GM18868 (cell line): Measurements from ENCODE around the gene SUGP2.
"Not testable (repeated sequence)": the region's sequence is repeated elsewhere in the genome, so short reads cannot be mapped to it uniquely, and the experiment has no call there.

Source experiments
- ATAC-seq: cut with Tn5 transposase; IDR thresholded peaks from one replicate; pipeline ENCODE4 v1.9.1; 2021; ENCODE audit warnings: mild to moderate bottlenecking, moderate library complexity; ENCODE audit not compliant: unreplicated experiment

The SUGP2 gene

DNA sequence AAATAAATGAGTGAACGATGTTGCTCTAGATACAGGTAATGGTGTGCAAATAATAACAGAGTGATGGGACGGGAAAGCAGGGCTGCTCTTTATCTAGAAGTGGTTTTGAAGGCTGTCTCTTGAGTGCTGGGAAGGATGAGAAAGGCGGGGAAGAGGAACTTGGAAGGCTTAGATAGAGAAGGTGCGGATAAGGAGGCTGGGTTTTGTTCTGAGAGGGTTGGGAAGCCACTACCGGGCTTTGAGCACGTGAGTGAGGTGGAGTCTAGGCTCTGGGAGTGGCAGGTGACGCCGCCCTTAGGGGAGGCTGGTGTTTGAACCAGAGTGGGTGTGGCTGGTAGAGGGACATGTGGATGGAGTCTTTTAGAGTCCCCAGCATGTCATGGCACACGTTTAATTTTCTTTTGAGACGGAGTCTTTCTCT, 897 bp upstream of the SUGP2 start:
- peak; percentile 51 for ATAC-seq

DNA sequence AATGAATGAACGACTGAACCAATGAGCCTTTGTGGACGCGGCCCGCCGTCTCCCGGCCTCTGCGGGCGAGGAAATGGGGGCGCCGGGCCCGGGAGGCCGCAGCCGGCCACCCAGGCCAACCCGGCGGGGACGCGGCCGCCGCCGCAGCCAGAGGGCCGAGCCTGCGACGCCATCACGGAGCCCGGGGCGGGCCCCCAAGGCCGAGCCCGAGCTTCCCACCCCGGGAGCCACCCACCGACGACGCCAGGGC, 216 bp downstream of the SUGP2 start:
- no peak for ATAC-seq

DNA sequence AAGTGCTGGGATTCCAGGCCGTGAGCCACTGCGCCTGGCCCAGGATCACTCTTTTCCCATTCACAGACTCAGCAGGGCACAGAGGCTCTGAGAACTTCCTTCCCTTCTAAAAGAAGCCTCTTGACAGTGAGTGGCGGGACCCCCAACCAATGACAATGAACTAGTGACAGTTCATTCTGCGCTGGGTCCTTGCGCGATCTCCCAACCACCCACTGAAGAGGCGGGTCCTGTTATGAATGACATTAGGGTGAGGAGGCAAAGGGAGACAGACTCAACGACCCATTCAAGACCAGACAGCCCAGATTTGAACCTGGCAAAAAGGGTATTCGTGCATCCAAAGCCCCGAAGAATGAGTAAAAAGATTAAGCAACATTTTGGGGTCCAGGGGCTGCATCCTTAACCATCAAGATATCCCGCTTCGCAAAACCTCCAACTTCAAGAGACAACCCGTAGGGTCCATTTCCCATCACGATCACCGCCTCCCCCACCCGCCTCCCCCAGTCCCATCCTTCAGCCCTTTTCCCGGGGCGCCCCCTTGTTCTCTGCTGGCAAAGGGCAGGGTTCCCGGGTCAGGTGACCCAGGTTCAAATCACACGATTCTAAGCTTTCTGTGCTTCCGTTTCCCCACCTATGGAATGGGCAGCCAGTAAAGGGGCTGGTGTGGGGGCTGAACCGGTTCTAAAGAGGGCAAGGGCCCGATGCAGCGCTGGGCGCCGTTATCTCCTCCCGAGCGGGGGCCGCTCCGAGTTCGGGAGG, 719 bp downstream of the SUGP2 start:
- peak; percentile 64 for ATAC-seq

DNA sequence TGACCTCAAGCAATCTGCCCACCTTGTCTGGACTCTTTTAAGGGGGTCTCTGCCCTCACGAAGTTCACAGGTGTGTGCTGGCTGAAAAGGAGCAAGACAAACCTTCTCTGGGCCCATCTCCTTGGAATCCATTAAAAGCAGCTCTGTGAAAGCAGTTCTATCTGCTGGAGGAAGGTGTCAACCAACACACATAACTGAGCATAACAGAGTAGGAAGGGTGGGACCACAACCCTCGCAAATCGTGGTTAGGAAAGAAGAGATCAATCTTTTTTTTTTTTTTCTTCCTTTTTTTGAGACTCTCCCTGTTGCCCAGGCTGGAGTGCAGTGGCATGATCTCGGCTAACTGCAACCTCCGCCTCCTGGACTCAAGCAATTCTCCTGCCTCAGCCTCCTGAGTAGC, 1.4 kb downstream of the SUGP2 start:
- no peak for ATAC-seq

DNA sequence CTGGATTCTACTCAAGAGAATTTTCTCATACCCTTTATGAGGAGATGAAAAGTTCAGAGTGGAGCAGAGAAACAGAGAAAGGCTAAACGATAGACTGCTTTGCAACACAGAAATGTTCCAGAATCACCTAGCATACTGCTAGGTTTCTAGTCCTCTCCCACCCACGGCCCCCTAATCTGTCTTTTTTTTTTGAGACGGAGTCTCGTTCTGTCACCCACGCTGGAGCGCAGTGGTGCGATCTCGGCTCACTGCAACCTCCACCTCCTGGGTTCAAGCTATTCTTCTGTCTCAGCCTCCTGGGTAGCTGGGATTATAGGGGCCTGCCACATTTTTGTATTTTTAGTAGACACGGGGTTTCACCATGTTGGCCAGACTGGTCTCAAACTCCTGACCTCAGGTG, 4.8 kb downstream of the SUGP2 start:
- ATAC-seq, result no peak

DNA sequence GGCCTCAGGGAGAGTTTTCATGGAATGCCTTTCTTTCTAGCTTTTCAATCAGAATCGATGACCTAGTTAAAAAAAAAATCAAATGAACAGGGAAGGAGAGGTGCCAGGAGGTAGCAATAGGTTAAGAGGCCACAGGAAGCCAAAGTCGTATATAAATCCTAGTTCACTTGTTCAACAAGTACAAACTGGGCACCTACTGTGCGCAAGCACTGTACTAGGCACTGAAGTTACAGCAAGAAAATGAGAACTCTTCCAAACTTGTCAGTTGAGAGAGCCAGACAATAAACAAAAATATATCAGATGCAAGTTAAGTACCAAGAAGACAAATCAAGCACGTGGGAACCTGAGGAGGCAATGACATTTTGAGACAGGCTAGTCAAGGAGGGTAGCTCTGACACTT, 6.1 kb downstream of the SUGP2 start:
- no peak for ATAC-seq

DNA sequence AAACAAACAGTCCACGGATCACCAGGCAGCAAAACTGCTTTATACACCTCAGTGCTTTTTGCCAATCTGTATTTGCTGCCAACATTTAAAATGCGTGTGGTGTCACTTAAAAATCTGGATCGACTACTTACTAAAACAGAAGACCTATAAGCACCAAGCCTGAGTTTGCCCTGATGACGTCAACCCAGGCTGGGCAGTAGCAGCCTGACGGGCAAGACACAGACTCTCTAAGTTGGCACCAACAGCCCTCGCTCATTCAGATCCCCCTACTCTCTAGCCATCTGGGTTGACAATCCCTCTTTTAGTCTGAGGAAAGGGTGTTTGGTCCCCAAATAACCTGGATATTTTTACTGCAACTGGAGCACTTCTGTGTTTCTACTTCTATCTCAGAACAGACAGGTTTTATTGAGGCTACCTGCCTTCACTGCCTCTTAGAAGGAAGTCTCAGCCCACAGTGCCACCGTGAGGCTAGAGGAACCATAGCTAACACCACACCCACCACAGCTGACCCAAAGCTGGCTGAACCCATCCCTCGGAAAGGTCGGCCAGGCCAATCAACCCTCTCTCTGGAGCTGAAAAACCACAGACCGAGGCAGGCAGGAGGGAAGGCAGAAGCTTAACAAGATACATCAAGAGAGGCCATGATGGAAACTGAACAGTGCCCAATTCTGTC, 6.9 kb downstream of the SUGP2 start:
- no peak for ATAC-seq

DNA sequence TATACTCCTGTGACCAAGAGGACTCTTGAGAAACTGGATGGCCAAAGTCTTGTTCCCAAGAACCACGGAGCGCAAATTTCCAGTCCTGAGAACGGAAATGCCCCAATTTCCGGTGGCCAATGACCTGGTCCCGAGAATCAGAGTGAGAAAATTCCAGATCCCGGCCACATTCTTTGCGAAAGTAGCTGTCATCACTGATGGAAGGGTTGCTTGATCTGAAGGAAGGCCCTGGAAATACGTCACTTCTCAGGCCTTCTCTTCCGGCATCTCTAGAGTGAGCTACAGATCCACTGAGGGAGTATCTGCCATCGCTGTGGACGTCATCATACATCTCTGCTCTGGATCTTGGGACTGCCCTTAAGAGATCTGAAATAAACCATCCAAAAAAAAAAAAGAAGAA, 7.5 kb downstream of the SUGP2 start:
- no peak for ATAC-seq

DNA sequence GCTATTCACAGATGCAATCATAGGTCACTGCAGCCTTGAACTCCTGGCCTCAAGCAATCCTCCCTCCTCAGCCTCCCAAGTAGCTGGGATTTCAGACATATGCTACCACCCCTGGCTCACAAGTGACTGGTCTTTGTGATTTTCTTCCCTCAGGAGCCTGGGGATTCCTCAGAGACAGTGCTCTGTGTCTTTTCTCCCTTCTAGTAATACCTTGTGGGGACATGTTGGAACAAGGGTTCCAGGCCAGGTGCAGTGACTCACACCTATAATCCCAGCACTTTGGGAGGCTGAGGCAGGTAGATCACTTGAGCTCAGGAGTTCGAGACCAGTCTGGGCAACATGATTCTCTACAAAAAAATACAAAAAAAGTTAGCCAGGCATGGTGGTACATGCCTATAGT, 9.9 kb downstream of the SUGP2 start:
- ATAC-seq, result not testable (repeated sequence)

DNA sequence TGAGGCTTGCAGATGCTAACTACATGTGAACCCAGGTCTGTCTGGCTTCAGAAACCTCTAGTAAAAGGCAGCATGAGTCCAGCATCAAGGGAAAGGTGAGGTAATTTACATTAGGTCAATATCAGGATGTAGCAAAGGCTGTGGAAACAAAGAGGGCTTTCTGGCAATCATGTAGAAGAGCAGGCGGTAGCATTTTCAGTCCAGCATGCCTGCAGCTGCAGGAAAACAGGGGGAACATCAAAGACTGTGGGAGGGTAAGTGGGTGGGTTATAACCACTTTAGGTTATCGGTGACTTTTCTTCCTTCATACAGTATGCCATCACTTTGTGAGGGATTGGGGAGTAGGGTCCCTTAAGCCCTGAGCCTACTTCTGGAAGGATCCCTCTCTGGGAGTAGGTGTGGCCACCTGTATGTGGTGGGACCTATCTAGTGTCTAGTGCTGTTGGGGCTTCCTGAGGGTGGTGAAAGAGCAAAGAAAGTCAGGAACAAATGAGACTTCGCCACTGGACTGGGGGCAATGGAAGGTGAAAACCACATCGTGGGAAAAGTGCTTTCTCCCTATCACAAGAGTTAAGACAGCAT, 10.8 kb downstream of the SUGP2 start:
- ATAC-seq, result no peak

DNA sequence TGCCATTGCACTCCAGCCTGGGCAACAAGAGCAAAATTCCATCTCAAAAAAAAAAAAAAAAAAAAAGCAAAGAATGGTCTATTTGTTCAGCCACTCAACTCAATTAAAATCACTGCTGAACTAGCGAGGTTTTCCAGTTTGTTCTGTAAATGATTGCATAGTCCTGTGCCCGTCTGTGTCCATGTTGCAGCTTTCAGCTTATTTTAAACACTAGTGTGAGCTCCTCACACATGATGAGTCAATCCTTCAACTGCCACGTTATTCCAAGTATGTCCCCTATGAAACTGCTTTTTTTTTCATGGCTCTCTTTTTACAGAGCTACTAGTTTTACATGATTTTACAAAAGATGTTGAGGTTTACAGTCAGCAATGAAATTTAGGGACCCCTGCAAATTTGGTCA, 12.2 kb downstream of the SUGP2 start:
- ATAC-seq, result no peak

DNA sequence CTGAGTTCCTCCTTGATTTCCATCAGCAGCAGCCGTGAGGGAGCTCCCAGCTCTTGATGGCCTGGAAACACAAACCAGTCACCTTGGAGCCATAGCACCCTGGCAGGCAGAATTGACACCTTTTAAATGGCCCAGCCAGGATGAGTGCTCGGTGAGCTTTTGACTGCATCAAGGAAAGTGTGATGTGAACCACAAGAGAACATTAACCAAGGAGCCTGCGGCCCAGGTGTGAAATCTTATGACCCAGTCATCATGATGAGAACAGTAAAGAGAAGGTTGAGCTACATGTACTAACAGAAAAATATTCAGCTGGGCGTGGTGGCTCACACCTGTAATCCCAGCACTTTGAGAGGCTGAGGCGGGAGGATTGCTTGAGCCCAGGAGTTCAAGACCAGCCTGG, 22.8 kb downstream of the SUGP2 start:
- ATAC-seq, result no peak

DNA sequence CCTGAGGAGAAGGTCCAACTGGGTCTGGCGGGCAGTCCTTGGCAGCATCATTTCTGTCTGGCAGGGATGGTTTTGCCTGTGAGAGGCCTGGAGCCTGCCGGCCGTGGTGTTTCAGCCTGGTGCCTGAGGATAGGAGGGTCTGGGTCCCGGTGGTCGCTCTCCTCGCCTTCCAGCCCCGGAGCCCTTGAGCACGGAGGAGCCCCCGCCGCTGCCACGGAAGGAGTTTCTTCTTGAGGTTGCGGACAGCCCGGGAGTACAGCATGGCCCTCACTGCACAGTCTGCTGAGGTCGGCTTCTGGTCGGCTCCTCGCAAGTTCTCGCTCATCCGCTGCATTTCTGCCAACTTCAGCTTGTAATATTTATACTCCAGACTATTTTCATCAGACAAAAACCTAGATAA, 23.4 kb downstream of the SUGP2 start:
- no peak for ATAC-seq

DNA sequence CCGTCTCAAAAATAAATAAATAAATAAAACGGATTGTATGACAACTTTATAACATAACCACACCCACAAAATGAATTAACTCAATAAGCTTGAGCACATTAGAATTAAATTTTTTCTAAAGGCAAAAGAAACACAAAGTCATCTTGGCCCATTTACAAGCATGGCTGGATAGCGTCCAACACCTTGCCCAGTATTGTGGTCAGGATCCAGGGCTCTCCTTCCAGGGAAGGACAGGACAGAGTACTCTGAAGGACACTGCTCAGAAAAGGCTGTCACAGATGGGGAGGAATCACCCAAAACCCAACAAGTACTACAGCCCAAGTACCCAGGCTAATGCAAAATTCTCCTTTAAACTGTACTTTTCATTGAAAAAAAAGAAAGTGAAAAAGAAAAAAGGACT, 27.1 kb downstream of the SUGP2 start:
- ATAC-seq, result no peak

DNA sequence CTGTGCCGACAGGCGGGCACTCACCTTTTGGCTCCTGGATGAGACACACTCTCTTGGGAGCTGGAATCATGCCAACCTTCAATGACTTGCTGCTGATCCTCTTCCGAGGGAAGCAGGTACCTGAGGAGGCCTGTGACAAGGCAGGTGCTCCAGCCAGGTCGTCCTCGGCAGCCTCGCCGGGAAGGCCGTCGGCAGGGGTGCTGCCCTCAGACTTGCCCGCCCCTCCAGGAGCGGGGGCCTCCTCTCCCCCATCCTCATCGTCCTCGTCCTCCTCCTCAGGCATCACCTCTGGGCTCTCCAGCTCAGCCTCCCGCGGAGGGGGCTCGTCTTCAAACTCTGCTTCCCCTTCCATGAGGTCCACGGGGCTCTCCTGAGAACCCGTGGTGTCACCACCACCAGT, 29.2 kb downstream of the SUGP2 start:
- no peak for ATAC-seq

DNA sequence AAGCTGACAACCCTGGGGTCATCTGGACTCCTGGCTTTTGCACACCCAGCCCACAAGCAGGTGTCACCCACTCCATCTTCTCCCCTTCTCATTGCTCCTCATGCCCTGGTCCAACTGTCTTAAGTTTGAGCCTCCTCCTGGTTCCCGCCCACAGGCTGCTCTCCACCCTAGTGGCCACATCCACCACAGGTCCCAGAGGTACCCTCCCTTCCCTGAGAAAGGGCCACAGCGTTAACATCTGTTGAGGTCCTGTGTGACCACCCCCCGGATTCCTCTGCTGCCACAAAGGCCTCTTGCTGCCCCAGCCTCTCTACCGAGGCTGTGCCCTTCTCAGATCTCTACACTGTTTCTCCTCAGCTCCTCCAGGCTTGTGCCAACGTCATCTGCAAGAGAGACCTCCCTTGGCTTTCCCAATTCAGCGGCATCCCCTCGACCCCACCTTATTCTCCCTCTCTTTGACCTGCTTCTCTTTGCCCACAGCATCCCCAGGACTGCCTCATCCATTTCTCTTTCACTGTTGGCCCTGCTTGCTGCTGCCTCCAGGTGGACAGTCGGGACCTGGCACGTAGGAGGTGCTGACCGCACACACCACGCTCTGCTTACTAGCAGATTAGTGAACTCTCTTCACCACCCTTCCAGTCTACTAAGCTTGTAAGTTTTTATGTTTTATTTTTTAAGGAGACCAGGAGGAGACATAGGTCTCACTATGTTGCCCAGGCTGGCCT, 33.3 kb downstream of the SUGP2 start:
- ATAC-seq, result no peak

DNA sequence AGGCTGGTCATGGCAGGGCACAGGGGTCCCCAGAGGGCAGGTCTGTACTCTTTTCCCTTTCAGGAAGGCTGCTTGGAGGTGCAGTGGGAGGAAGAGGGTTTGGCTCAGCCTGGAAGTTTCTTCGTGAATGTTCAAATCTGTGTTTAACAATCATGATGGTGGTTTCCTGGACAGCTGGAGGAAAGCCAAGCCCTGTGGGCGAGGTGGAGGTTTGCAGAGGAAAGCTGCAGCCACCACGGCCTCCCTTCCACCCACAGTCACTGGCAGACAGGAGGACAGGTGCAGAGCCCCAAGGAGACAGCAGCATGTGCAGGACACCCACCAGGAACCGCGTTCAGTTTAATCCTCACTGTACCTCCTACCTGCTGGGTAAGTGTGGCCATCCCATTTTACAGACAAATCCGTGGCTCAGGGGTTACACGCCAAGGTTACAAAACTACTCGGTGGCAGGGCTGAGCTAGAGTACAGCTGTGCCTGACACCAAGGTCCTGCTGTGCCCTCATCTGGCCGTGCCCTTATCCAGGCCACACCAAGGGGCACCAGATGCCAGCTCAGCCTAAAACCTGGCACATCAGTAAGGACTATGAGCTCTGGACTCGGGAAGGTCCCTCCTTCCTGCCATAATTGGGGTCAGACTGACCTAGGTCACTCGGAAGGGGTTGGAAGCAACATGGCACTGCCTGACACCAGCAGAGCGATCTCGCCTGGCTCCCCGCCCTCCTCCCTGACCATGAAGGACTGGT, 34.1 kb downstream of the SUGP2 start:
- no peak for ATAC-seq

DNA sequence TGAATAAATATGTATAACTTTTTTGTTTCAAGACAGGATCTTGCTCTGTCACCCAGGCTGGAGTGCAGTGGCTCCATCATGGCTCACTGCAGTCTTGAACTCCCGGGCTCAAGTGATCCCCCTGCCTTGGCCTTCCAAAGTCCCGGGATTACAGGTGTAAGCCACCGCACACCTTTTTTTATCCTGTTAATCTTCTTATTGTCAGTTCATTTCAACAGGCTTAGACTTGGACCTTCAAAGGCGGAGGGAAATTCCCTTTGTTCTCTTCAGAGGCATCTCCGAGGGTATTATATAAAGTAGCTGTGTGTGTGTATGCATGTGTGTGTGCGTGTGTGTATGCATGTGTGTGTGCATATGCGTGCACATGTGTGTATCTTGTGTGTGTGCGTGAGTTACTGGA, 35.0 kb downstream of the SUGP2 start:
- ATAC-seq, result no peak

DNA sequence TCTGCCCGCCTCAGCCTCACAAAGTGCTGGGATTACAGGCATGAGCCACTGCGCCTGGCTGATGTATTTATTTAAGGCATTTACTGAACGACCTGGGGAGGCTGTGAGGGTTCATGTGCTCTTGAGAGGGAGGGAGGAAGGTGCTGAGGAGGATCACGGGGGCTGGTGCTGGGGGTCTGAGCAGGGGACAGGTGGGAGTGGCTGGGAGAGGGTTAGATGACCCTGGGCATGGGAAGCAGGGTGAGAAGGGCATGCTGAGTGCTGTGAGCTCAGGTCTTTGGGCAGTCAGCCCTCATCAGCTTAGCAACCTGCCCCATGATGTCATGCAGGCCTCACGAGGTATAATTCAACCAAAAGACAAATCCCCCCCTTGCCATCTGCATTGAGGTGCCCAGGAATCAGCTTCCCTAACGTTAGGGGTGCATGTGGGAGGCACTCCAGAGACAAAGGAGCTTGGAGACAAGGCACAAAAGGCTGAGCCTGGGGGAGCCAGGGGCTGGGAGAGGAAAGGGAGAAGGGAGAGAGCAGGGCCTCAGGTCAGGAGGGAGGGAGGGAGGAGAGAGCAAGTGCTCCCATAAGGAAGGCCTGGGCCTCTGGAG, 36.4 kb downstream of the SUGP2 start:
- ATAC-seq, result no peak

DNA sequence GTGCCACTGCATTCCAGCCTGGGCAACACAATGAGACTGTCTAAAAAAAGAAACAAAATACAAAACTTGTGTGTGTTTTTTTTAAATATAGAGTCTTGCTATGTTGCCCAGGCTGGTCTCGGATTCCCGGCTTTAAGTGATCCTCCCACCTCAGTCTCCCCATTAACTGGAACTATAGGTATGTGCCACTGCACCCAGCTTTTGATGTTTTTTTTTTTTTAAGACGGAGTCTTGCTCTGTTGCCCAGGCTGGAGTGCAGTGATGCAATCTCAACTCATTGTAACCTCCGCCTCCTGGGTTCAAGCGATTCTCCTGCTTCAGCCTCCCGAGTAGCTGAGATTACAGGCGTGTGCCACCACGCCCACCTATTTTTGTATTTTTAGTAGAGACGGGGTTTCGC, 37.0 kb downstream of the SUGP2 start:
- ATAC-seq, result no peak

DNA sequence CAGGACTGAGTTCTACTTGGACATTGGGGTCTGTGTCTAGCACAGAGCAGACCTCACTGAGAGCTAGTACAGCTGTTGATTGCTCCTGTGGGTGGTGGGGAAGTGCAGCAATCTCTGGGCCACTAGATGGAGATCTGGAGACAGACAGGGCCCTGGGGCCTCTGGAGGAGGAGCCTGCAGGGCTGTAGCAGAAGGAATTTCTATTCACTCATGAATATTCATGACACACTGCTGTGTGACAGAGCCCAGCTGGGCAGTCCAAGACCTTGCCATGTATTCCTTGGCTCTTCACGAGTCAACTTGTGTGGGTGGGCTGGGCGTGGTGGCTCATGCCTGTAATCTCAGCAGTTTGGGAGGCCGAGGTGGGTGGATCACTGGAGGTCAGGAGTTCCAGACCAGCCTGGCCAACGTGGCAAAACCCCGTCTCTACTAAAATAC, 37.5 kb downstream of the SUGP2 start:
- ATAC-seq, result no peak
